ENCODE measurements around the gene SH3GL3.

SH3GL3 gene

GRCh38 chr15:83546512-83546888 lies 99.4 kb downstream of the SH3GL3 start:
- Histone ChIP-seq H3K9ac (ENCODE audit: low read depth, low read length, poor library complexity, severe bottlenecking) (no peak overlapping the region), H3K9me3 (ENCODE audit: insufficient read depth, low read depth, low read length) (no peaks in the 10 kb centered on the region), H3K4me3 (ENCODE audit: low read length, poor library complexity, severe bottlenecking) (no peak overlapping the region), H2AFZ (ENCODE audit: low read length) (no peak overlapping the region), H3K4me2 (ENCODE audit: low read depth, low read length, poor library complexity, severe bottlenecking) (no peak overlapping the region), H4K20me1 (ENCODE audit: insufficient read depth, low read length, poor library complexity, severe bottlenecking) (no peaks in the 10 kb centered on the region), H3K27me3 (ENCODE audit: insufficient read depth, low read length, poor library complexity, severe bottlenecking) (no peaks in the 10 kb centered on the region), H3K79me2 (ENCODE audit: insufficient read depth, low read length) (no peaks in the 10 kb centered on the region), H3K36me3 (ENCODE audit: insufficient read depth, low read length) (no peaks in the 10 kb centered on the region), H3K4me1 (ENCODE audit: insufficient read depth, low read length, poor library complexity, severe bottlenecking) (no peaks in the 10 kb centered on the region), H3K9me2 (replicated peaks; ENCODE audit: low read depth, low read length) (no peaks in the 10 kb centered on the region), H3F3A (ENCODE audit: low read depth) (no peaks in the 10 kb centered on the region)
- TF ChIP-seq CTCF (conservative IDR thresholded peaks at IDR 0.05; ENCODE audit: low read length) = no peak
- TF ChIP-seq EZH2phosphoT487 (IDR thresholded peaks at IDR 0.05; ENCODE audit: borderline replicate concordance) = no peak

- no peak for TF ChIP-seq EZH2phosphoT487 (IDR thresholded peaks at IDR 0.05; ENCODE audit: borderline replicate concordance)
- TF ChIP-seq CTCF (conservative IDR thresholded peaks at IDR 0.05; ENCODE audit: low read length) = no peak
- Histone ChIP-seq H3K9me3 (ENCODE audit: insufficient read depth, low read depth, low read length) (no peaks in the 10 kb centered on the region), H3K4me1 (ENCODE audit: insufficient read depth, low read length, poor library complexity, severe bottlenecking) (no peaks in the 10 kb centered on the region), H3K9ac (ENCODE audit: low read depth, low read length, poor library complexity, severe bottlenecking) (no peak overlapping the region), H3K79me2 (ENCODE audit: insufficient read depth, low read length) (no peaks in the 10 kb centered on the region), H3K4me2 (ENCODE audit: low read depth, low read length, poor library complexity, severe bottlenecking) (no peak overlapping the region), H3K4me3 (ENCODE audit: low read length, poor library complexity, severe bottlenecking) (no peak overlapping the region), H3K27me3 (ENCODE audit: insufficient read depth, low read length, poor library complexity, severe bottlenecking) (no peaks in the 10 kb centered on the region), H3F3A (ENCODE audit: low read depth) (no peaks in the 10 kb centered on the region), H4K20me1 (ENCODE audit: insufficient read depth, low read length, poor library complexity, severe bottlenecking) (no peaks in the 10 kb centered on the region), H3K9me2 (replicated peaks; ENCODE audit: low read depth, low read length) (no peaks in the 10 kb centered on the region), H3K36me3 (ENCODE audit: insufficient read depth, low read length) (no peaks in the 10 kb centered on the region), H2AFZ (ENCODE audit: low read length) (no peak overlapping the region)
Observed at GRCh38 chr15:83547168-83547567, 100.0 kb downstream of the SH3GL3 start.

- Histone ChIP-seq H3K4me1 (ENCODE audit: insufficient read depth, low read length, poor library complexity, severe bottlenecking) (no peaks in the 10 kb centered on the region), H3K9me2 (replicated peaks; ENCODE audit: low read depth, low read length) (no peaks in the 10 kb centered on the region), H3K36me3 (ENCODE audit: insufficient read depth, low read length) (no peaks in the 10 kb centered on the region), H3K4me2 (ENCODE audit: low read depth, low read length, poor library complexity, severe bottlenecking) (no peak overlapping the region), H4K20me1 (ENCODE audit: insufficient read depth, low read length, poor library complexity, severe bottlenecking) (no peaks in the 10 kb centered on the region), H3K27me3 (ENCODE audit: insufficient read depth, low read length, poor library complexity, severe bottlenecking) (no peaks in the 10 kb centered on the region), H3K9ac (ENCODE audit: low read depth, low read length, poor library complexity, severe bottlenecking) (no peak overlapping the region), H3K4me3 (ENCODE audit: low read length, poor library complexity, severe bottlenecking) (no peak overlapping the region), H3K79me2 (ENCODE audit: insufficient read depth, low read length) (no peaks in the 10 kb centered on the region), H2AFZ (ENCODE audit: low read length) (no peak overlapping the region), H3F3A (ENCODE audit: low read depth) (no peaks in the 10 kb centered on the region), H3K9me3 (ENCODE audit: insufficient read depth, low read depth, low read length) (no peaks in the 10 kb centered on the region)
- TF ChIP-seq EZH2phosphoT487 (IDR thresholded peaks at IDR 0.05; ENCODE audit: borderline replicate concordance) (no peak), CTCF (conservative IDR thresholded peaks at IDR 0.05; ENCODE audit: low read length) (no peak)
Observed at GRCh38 chr15:83549623-83550022, 102.5 kb downstream of the SH3GL3 start.

All from Loucy (cell line).